Measurements from ENCODE around the gene XCR1. TPM values are rescaled to one million over a fixed set of nuclear protein-coding genes. Genes with fewer than 3 reads are reported as not detected.

XCR1 gene
- total and polyA plus RNA-seq, 9 of the 15 experiments (the other 6 are each of a cell fraction or from before 2014, with no cell fraction given), result not detected

- no peaks in the 10 kb centered on the region for H3K36me3 ChIP-seq (ENCODE audit: control insufficient read depth, insufficient read depth, low read length)
- intact Hi-C loops (cut with micrococcal nuclease) (no loop called here), in situ Hi-C loops (cut with MboI) (no loop called here)
- no peak overlapping the region for H3K27ac ChIP-seq (ENCODE audit: extremely low read depth, low read depth, low read length)
- H3K27me3 ChIP-seq (ENCODE audit: control insufficient read depth in 2 of 2, insufficient read depth in 2 of 2, low read length in 2 of 2), result peaks cover 20 to 22% of the 10 kb centered on the region in 2 experiments; a peak in 4 of 5 replicates
- no peak overlapping the region for H3K9ac ChIP-seq (ENCODE audit: insufficient read depth in 1 of 2, low read depth in 2 of 2, low read length in 2 of 2)
- no peak overlapping the region for H2AFZ ChIP-seq (ENCODE audit: low read depth, low read length)
- no TSS peak for BruUV-seq (replicated peaks)
- H3K4me3 ChIP-seq, result no peak overlapping the region
- POLR2A ChIA-PET, result interaction anchor here (0.6 kb wide), 1 partner anchor 338 kb away, joined by 3 read pairs; no protein-coding TSS in a partner anchor
- no peaks in the 10 kb centered on the region for H3K4me1 ChIP-seq (replicated peaks in 1 of 2; ENCODE audit: control insufficient read depth in 2 of 2, insufficient read depth in 2 of 2, low read length in 2 of 2)
- H3K9me3 ChIP-seq (replicated peaks; ENCODE audit: control insufficient read depth, insufficient read depth, low read depth, low read length), result no peaks in the 10 kb centered on the region
- CTCF ChIA-PET (ENCODE audit: low intra/inter-chr PET ratio), result no interaction called here
- H3K79me2 ChIP-seq (ENCODE audit: control insufficient read depth, insufficient read depth, low read length), result no peaks in the 10 kb centered on the region
- H3K9me1 ChIP-seq (ENCODE audit: control insufficient read depth, insufficient read depth, low read length), result no peaks in the 10 kb centered on the region
- WGBS (ENCODE audit: insufficient coverage, low coverage, missing lambda C conversion rate), result 0% methylated on average over 4 of the region's 4 CpGs
- H4K20me1 ChIP-seq (replicated peaks; ENCODE audit: control insufficient read depth, insufficient read depth, low read length), result no peaks in the 10 kb centered on the region
- ATAC-seq (no peak), FAIRE-seq (no peak), DNase-seq (ENCODE audit: extremely low read depth in 1 of 4, low spot score in 3 of 4) (no peak)
- TF ChIP-seq ZNF395 (CRISPR knock-in tag; IDR thresholded peaks at IDR 0.05) (no peak), ZNF551 (CRISPR knock-in tag; IDR thresholded peaks at IDR 0.05) (no peak), ZNF740 (CRISPR knock-in tag; IDR thresholded peaks at IDR 0.05) (no peak), ZNF740 (tag; IDR thresholded peaks at IDR 0.05) (no peak), SOX6 (IDR thresholded peaks at IDR 0.05) (no peak), STAG1 (CRISPR knock-in tag; IDR thresholded peaks at IDR 0.05; ENCODE audit: borderline replicate concordance) (no peak), HDGF (IDR thresholded peaks at IDR 0.05) (no peak), SIRT6 (IDR thresholded peaks at IDR 0.05; ENCODE audit: low read depth, low read length) (no peak), FOXJ2 (tag; IDR thresholded peaks at IDR 0.05) (no peak), KLF1 (tag; IDR thresholded peaks at IDR 0.05) (no peak), ZBTB11 (CRISPR knock-in tag; IDR thresholded peaks at IDR 0.05) (no peak), BCL6 (CRISPR knock-in tag; IDR thresholded peaks at IDR 0.05) (no peak), SP2 (IDR thresholded peaks at IDR 0.05; ENCODE audit: extremely low read depth, low read depth, low read length, poor library complexity, severe bottlenecking) (no peak), PHF20 (IDR thresholded peaks at IDR 0.05; ENCODE audit: partially characterized antibody) (no peak), LARP7 (IDR thresholded peaks at IDR 0.05) (no peak), PHB2 (IDR thresholded peaks at IDR 0.05; ENCODE audit: low read depth) (no peak), NFE2 (IDR thresholded peaks at IDR 0.05; ENCODE audit: low read depth) (no peak), XRCC3 (IDR thresholded peaks at IDR 0.05) (no peak), ZNF174 (CRISPR knock-in tag; IDR thresholded peaks at IDR 0.05) (no peak), ZFPM2 (CRISPR knock-in tag; IDR thresholded peaks at IDR 0.05) (no peak)
- no peak overlapping the region for H3K4me2 ChIP-seq (ENCODE audit: insufficient read depth, low read length)
These were observed 41.2 kb upstream of the XCR1 start for GRCh38 chr3:46068501-46068900.

Data from K562 (cell line).